NCI-H2196 (cell line): ENCODE results near the gene P2RY6.

ENCODE experiments used
- DNase-seq: peaks from one replicate; lab custom pipeline; 2025; ENCODE audit not compliant: unreplicated experiment; lab: John Stamatoyannopoulos, UW

The P2RY6 gene

GRCh38 chr11:73275381-73275750 is 3.2 kb downstream of the P2RY6 start:
- no peak for DNase-seq

- no peak for DNase-seq
These were observed 5.3 kb downstream of the P2RY6 start for GRCh38 chr11:73277467-73277866.

- no peak for DNase-seq
These were observed 8.5 kb downstream of the P2RY6 start for GRCh38 chr11:73280626-73281025.

- no peak for DNase-seq
These were observed 9.1 kb downstream of the P2RY6 start for GRCh38 chr11:73281201-73281741.

GRCh38 chr11:73281796-73282660 is 9.9 kb downstream of the P2RY6 start:
- no peak for DNase-seq

- DNase-seq, result no peak
These were observed 11.3 kb downstream of the P2RY6 start for GRCh38 chr11:73283276-73284000.

- no peak for DNase-seq
These were observed 12.0 kb downstream of the P2RY6 start for GRCh38 chr11:73284106-73284505.

GRCh38 chr11:73285721-73286120 is 13.6 kb downstream of the P2RY6 start:
- DNase-seq, result no peak

- DNase-seq, result no peak
These were observed 14.2 kb downstream of the P2RY6 start for GRCh38 chr11:73286240-73286810.

GRCh38 chr11:73287400-73288101 is 15.4 kb downstream of the P2RY6 start:
- no peak for DNase-seq

- no peak for DNase-seq
These were observed 16.2 kb downstream of the P2RY6 start for GRCh38 chr11:73288192-73288872.

GRCh38 chr11:73288873-73289707 is 17.0 kb downstream of the P2RY6 start:
- DNase-seq, result peak; percentile 68

GRCh38 chr11:73290536-73290935 is 18.4 kb downstream of the P2RY6 start:
- DNase-seq, result no peak

- DNase-seq, result no peak
These were observed 19.1 kb downstream of the P2RY6 start for GRCh38 chr11:73291196-73291595.

GRCh38 chr11:73291781-73292524 is 19.8 kb downstream of the P2RY6 start:
- no peak for DNase-seq

GRCh38 chr11:73292525-73292894 is 20.4 kb downstream of the P2RY6 start:
- DNase-seq, result no peak

GRCh38 chr11:73293356-73293936 is 21.3 kb downstream of the P2RY6 start:
- no peak for DNase-seq

- DNase-seq, result no peak
These were observed 22.5 kb downstream of the P2RY6 start for GRCh38 chr11:73294604-73295003.
